Stimulated activated naive B cell treated with anti-CD40 and anti-IgM and Interleukin-4, amounts not matched to agents 10 μg/mL and 1 μg/mL and 100 μg/mL, for 72 hours (primary cell): ENCODE results near the gene CCT3.
"Not testable (repeated sequence)": the region's sequence is repeated elsewhere in the genome, so short reads cannot be mapped to it uniquely, and the experiment has no call there.

Source experiments
- ATAC-seq, 2 donors: fragments of 150-1000 bp; cut with Tn5 transposase; replicated peaks; 2 replicates each; pipeline ENCODE4 v1.10.0; 2021; ENCODE audit warnings: moderate library complexity in 1 of 2
- DNase-seq: peaks from one replicate; pipeline ENCODE4 v3.0.0; 2021
- H3K27ac Mint-ChIP-seq: one replicate; pipeline ENCODE4 v1.8.0; 2022; ENCODE audit warnings: mild to moderate bottlenecking, mixed read lengths
- H3K27me3 Mint-ChIP-seq, 2 donors: one replicate each; pipeline ENCODE4 v1.8.0; 2022; ENCODE audit warnings: mixed read lengths in 2 of 2
- H3K36me3 Mint-ChIP-seq, 2 donors: one replicate each; pipeline ENCODE4 v1.8.0; 2022; ENCODE audit warnings: mixed read lengths in 2 of 2, mild to moderate bottlenecking in 1 of 2
- H3K4me1 Mint-ChIP-seq, 2 donors: one replicate each; pipeline ENCODE4 v1.8.0; 2022; ENCODE audit warnings: mixed read lengths in 2 of 2, mild to moderate bottlenecking in 1 of 2
- H3K4me3 Mint-ChIP-seq, 2 donors: one replicate each; pipeline ENCODE4 v1.8.0; 2022; ENCODE audit warnings: mild to moderate bottlenecking in 2 of 2, mixed read lengths in 2 of 2, moderate library complexity in 1 of 2
- H3K9me3 Mint-ChIP-seq, 2 donors: one replicate each; pipeline ENCODE4 v1.8.0; 2022; ENCODE audit warnings: mixed read lengths in 2 of 2, mild to moderate bottlenecking in 1 of 2

The CCT3 gene

DNA sequence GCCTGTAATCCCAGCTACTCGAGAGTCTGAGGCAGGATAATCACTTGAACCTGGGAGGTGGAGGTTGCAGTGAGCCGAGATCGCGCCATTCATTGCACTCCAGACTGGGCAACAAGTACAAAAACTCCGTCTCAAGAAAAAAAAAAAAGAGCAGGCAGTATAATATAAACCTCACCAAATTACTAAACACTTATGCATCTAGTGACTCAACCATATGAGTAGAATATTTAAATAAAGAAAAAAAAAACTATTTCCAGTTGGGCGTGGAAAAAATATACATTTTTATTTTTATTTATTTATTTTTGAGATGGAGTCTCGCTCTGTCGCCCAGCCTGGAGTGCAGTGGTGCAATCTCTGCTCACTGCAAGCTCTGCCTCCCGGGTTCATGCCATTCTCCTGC lies 14.9 kb downstream of the CCT3 start:
- H3K4me3 Mint-ChIP-seq, H3K27me3 Mint-ChIP-seq, ATAC-seq, H3K4me1 Mint-ChIP-seq, DNase-seq, H3K9me3 Mint-ChIP-seq, H3K27ac Mint-ChIP-seq: not testable (repeated sequence)
- H3K36me3 Mint-ChIP-seq = peaks cover 29 to 35% of the 10 kb centered on the region in 2 donors

DNA sequence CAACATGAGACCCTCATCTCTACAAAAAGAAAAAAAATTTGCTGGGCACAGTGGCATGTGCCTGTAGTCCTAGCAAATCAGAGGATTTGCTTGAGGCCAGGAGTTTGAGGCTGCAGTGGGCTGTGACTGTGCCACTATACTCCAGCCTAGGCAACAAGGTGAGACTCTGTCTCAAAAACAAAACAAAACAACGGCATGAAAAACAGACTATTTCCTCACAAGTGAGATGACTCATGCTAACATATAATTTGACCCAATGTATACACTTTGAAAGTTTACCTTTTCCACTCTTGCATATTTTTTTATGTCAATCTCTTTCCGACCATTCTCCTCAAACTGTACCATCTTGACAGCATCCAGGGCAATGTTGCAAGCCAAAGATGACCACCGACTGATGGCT lies 17.5 kb downstream of the CCT3 start:
- no peaks in the 10 kb centered on the region for H3K27me3 Mint-ChIP-seq
- peaks cover 39 to 43% of the 10 kb centered on the region in 2 donors for H3K36me3 Mint-ChIP-seq
- DNase-seq (no peak), ATAC-seq (no peak)
- H3K9me3 Mint-ChIP-seq = no peaks in the 10 kb centered on the region
- no peak overlapping the region for H3K27ac Mint-ChIP-seq
- H3K4me3 Mint-ChIP-seq = no peak overlapping the region
- peaks cover 0 to 2% of the 10 kb centered on the region in 2 donors for H3K4me1 Mint-ChIP-seq

DNA sequence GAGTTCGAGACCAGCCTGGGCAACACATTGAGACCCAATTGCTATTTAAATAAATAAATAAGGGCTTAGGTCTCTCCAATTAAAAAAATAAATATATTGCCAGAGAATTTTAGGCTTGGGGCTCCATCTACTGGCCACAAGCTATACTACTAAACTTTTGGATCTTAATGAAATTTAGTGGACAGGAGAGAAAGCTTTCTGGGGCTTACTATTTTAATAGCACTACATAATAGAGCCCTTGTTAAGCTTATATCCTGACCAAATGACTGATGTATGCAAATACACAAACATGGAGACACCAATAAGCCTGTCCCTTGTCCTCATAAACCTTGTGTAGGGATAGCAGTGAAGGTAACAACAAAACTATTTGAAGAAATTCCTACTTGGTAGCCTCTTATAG lies 18.4 kb downstream of the CCT3 start:
- ATAC-seq (no peak), DNase-seq (no peak)
- H3K27ac Mint-ChIP-seq = no peak overlapping the region
- H3K4me3 Mint-ChIP-seq = no peak overlapping the region
- H3K36me3 Mint-ChIP-seq = peaks cover 37 to 39% of the 10 kb centered on the region in 2 donors
- no peaks in the 10 kb centered on the region for H3K9me3 Mint-ChIP-seq
- no peaks in the 10 kb centered on the region for H3K27me3 Mint-ChIP-seq
- peaks cover 2 to 5% of the 10 kb centered on the region in 2 donors for H3K4me1 Mint-ChIP-seq

DNA sequence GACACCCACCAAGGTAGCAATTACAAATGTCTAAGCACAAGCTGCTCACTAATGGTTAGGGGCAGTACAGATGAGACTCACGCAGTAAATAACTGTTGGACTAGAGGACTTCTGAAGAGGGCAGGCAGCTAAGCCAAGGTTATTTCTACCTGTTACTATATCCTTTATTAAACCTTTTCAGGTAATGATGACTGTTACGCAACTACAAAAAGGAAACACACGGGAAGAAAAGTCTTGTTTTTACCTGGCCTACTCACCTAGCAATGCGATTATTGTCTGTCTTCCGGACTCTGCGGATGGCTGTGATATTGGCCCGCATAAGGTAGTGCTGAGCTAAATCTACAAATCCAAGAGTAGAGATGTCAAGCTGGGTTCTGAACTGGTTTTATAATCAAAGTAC lies 21.2 kb downstream of the CCT3 start:
- Mint-ChIP-seq H3K4me3 (no peak overlapping the region), H3K36me3 (peaks cover 40 to 52% of the 10 kb centered on the region in 2 donors), H3K9me3 (no peaks in the 10 kb centered on the region), H3K27ac (no peak overlapping the region), H3K27me3 (no peaks in the 10 kb centered on the region), H3K4me1 (peaks cover 2 to 5% of the 10 kb centered on the region in 2 donors)
- no peak for ATAC-seq
- DNase-seq = no peak

DNA sequence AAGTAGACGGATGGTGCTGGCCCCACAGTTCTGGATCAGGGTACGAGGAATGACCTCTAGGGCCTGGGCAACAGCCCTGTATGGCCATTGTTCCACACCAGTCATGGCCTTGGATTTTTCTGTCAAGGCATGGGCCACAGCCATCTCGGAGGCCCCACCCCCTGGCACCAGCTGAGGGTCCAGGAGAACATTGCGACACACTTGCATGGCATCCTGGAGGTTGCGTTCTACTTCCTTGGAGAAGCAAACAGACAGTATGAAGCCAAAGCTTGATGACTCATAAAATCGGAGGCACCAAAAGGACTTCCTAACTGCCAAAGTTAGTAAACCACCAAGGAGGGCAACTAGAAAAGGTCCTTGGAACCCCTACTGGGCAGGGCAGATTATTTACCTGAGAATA lies 27.1 kb downstream of the CCT3 start:
- H3K4me3 Mint-ChIP-seq = no peak overlapping the region
- no peaks in the 10 kb centered on the region for H3K27me3 Mint-ChIP-seq

DNA sequence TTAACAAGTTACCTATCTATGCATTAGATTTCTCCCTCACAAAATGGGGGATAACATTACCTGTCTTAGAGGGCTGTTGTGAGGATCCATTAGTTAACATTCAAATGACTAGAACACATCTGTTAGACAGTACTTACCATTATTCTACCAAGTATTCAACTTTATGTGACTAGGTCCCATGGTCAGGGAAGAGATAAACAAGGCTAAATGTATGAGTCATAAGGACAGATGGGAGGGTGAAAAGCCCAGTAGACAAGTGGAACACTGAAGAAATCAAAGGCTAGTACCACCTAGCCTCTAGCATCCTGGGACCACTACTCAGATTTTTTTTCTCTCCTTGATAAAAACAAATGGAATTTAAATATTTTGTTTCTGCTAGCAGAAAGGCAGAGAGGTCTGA lies 30.0 kb downstream of the CCT3 start:
- no peaks in the 10 kb centered on the region for H3K9me3 Mint-ChIP-seq
- no peak for ATAC-seq
- H3K4me1 Mint-ChIP-seq = peaks cover 0 to 2% of the 10 kb centered on the region in 2 donors
- no peak for DNase-seq
- no peaks in the 10 kb centered on the region for H3K27me3 Mint-ChIP-seq
- no peak overlapping the region for H3K27ac Mint-ChIP-seq
- no peak overlapping the region for H3K4me3 Mint-ChIP-seq
- H3K36me3 Mint-ChIP-seq = peaks cover 27 to 51% of the 10 kb centered on the region in 2 donors

More for the DNA sequence above, 27.1 kb downstream of the CCT3 start:
- DNase-seq = no peak
- peaks cover 33 to 58% of the 10 kb centered on the region in 2 donors for H3K36me3 Mint-ChIP-seq
- H3K4me1 Mint-ChIP-seq = peaks cover 0 to 5% of the 10 kb centered on the region in 2 donors
- H3K9me3 Mint-ChIP-seq = no peaks in the 10 kb centered on the region
- ATAC-seq = no peak
- H3K27ac Mint-ChIP-seq = no peak overlapping the region

DNA sequence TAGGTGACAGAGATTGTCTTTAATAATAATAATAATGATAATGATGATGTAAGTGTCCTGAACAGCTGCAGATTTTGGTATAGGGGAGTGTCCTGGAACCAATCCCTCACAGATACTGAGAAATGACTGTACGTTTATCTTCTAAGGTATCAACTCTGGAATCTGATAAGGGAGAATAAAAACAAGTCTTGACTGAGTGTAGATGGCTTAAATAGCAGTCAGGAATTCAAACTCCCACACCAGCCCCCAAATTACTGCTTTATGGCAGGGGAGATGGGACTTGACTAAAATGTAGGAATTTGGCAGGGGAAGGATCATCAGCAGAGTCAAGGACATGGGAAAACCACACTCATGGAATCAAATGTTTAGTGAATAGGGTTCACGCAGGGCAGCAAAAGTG lies 32.9 kb downstream of the CCT3 start:
- peaks cover 22 to 45% of the 10 kb centered on the region in 2 donors for H3K36me3 Mint-ChIP-seq
- H3K4me3 Mint-ChIP-seq = no peak overlapping the region
- no peak for ATAC-seq
- DNase-seq = no peak
- H3K4me1 Mint-ChIP-seq = peaks cover 2 to 5% of the 10 kb centered on the region in 2 donors
- peak overlapping the region; percentile 68 for H3K27ac Mint-ChIP-seq
- no peaks in the 10 kb centered on the region for H3K9me3 Mint-ChIP-seq
- H3K27me3 Mint-ChIP-seq = no peaks in the 10 kb centered on the region

DNA sequence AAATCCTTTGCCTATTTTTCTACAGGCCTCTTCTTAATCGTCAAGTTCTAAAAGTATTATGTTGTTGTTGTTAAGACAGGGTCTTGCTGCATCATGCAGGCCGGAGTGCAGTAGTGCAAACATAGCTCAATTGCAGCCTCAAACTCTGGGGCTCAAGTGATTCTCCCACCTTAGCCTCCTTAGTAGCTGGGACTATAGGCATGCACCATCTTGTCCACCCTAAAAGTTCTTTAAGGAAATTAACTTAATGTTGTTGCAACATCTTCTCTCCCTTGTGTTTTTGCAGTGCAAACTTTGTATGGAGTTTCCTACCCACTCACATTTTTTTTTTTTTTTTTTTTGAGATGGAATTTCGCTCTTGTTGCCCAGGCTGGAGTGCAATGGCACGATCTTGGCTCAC lies 34.9 kb downstream of the CCT3 start:
- no peak for ATAC-seq

DNA sequence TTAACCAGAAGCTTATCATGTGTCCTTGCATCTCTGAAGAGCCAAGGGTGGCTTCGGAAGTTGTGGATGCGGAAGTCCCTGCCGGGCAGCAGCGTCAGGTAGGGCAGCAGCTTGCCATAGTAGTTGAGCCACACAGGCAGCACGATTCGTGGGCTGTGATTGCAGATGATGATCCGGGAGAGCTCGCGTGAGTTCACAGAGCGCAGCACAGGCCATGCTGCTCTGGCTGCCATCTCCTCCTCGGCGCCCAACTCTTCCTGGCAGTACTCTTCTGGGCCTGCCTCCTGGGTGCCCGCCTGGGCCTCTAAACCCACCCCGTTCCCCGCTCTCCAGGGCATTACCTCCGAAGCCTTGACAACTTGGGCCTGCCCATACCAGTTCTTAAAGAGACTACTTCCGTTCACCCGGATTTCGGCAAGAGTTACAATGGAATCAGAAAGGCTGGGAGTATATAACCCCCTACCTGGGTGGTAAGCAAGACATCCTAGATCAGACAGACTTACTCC lies 39.2 kb downstream of the CCT3 start, which contains the start of gene VHLL:
TSS of gene VHLL (minus strand) at position 456 of the 506 bp plus-strand sequence. CDS start at position 338, 118 bp downstream.
- Mint-ChIP-seq H3K36me3 (peaks cover 13 to 29% of the 10 kb centered on the region in 2 donors), H3K4me1 (peaks cover 9 to 26% of the 10 kb centered on the region in 2 donors), H3K4me3 (no peak within 1 kb of the TSS), H3K27ac (no peak within 1 kb of the TSS), H3K9me3 (no peaks in the 10 kb centered on the region), H3K27me3 (no peaks in the 10 kb centered on the region)
- ATAC-seq (no peak), DNase-seq (no peak)

More for the DNA sequence above, 34.9 kb downstream of the CCT3 start:
- H3K4me3 Mint-ChIP-seq = no peak overlapping the region
- peaks cover 21 to 40% of the 10 kb centered on the region in 2 donors for H3K36me3 Mint-ChIP-seq
- H3K27me3 Mint-ChIP-seq = no peaks in the 10 kb centered on the region
- no peak for DNase-seq
- no peaks in the 10 kb centered on the region for H3K9me3 Mint-ChIP-seq
- H3K27ac Mint-ChIP-seq = no peak overlapping the region
- peaks cover 2 to 5% of the 10 kb centered on the region in 2 donors for H3K4me1 Mint-ChIP-seq

DNA sequence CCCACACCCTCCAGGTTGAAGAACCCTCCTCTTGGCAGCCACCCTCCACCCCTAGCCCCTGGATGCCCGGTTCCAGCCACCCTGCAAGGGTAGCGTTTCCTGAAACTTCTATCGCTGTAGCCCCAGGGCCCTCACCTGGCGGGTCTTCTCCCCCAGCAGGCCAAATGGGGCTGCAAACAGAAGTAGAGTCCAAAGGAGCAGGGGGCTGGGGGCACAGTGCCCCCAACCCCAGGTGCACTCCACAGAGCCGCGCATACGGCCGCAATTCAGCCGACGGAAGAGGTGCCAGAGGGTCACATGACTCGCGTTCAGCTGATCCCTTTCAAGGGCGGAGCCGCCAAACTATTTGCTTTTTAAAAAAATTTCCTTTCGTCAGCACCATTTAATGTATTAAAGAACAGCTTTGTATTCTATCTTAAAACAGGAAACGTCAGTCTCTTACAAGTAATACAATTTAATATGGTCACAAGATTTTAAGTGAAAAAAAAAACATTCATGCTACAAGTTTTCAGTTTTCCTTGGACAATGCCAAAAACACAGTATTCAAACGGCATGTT lies 42.6 kb downstream of the CCT3 start, which contains the start of gene GLMP:
TSS of gene GLMP (minus strand) at position 289 of the 557 bp plus-strand sequence. CDS start at position 255, 34 bp downstream.
- Mint-ChIP-seq H3K27me3 (no peaks in the 10 kb centered on the region), H3K36me3 (peaks cover 18 to 34% of the 10 kb centered on the region in 2 donors), H3K9me3 (no peaks in the 10 kb centered on the region), H3K4me3 (peak within 1 kb of the TSS; percentile 87 to 94), H3K27ac (peak within 1 kb of the TSS; percentile 85), H3K4me1 (peaks cover 12 to 34% of the 10 kb centered on the region in 2 donors)
- DNase-seq (peak; percentile 22), ATAC-seq (peak; percentile 79 to 81)

DNA sequence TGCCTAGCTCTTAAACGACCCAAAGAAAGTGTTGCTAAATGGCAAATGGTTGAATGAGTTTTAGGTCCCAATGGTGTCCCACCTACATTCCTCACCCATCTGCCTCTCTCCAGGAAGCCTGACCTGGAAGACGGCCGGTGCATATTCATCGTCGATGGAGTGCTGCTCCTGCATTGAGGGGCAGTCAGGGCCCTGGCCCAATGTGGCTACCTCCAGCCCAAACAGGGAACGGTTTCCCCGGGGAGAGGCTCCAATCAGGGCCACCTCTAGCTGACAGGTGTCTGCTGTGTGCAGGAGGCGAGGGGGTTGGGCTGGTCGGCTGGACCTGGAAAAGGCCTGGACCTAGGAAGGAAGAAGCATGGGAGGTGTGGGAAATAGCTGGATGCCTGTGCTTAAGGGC lies 44.2 kb downstream of the CCT3 start:
- Mint-ChIP-seq H3K36me3 (peaks cover 16 to 36% of the 10 kb centered on the region in 2 donors), H3K27ac (no peak overlapping the region), H3K9me3 (no peaks in the 10 kb centered on the region), H3K4me1 (peaks cover 12 to 34% of the 10 kb centered on the region in 2 donors), H3K4me3 (peak overlapping the region in 1 of 2 donors; percentile 5), H3K27me3 (no peaks in the 10 kb centered on the region)
- ATAC-seq (no peak), DNase-seq (no peak)

DNA sequence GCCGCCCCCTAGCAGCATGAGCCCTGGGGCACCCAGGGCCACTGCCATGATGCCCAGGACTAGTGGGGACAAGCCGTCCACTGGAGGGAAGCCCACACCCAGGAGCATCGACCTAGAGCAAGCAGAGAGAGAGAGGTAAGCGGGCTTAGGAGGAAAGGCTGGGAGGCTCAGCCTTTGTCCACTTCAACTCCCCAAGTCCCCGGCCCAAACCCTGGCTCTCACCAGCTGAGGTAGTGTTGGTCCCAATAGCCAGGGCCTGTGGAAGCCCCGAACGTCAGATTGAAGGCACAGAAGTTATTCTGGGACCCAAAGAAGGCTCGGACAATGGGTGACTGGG lies 45.0 kb downstream of the CCT3 start:
- peak overlapping the region; percentile 88 for H3K27ac Mint-ChIP-seq
- peaks cover 12 to 34% of the 10 kb centered on the region in 2 donors for H3K4me1 Mint-ChIP-seq
- H3K36me3 Mint-ChIP-seq = peaks cover 20 to 37% of the 10 kb centered on the region in 2 donors
- no peaks in the 10 kb centered on the region for H3K9me3 Mint-ChIP-seq
- DNase-seq (no peak), ATAC-seq (no peak)
- H3K4me3 Mint-ChIP-seq = no peak overlapping the region
- no peaks in the 10 kb centered on the region for H3K27me3 Mint-ChIP-seq

DNA sequence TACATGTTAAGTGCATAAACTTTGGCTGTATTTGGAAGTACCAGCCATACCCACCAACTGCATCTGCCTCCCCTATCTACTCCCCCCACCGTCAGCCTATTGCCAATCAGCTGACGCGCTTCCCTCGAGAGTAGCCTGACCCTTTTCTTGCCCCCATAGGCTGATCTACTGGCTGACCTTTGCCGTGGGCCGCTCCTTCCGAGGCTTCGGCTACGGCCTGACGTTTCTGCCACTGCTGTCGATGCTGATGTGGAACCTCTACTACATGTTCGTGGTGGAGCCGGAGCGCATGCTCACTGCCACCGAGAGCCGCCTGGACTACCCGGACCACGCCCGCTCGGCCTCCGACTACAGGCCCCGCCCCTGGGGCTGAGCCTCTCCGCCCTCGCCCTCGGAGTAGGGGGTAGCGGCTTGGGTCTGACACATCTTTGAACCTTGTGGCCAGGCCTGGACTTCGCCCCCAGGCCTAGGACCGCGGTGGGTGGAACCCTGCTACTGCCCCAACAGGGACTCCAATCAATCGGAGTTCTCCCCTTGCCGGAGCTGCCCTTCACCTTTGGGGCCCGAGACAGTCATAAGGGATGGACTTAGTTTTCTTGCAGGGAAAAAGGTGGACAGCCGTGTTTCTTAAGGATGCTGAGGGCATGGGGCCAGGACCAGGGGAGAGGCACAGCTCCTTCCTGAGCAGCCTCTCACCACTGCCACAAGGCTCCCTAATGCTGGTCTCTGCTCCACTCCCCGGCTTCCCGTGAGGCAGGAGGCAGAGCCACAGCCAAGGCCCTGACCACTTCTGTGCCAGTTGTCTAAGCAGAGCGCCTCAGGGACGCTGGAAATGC lies 46.6 kb downstream of the CCT3 start:
- H3K4me1 Mint-ChIP-seq = peaks cover 12 to 34% of the 10 kb centered on the region in 2 donors
- H3K27me3 Mint-ChIP-seq = no peaks in the 10 kb centered on the region
- ATAC-seq (peak; percentile 80 to 82), DNase-seq (peak; percentile 39)
- peak overlapping the region; percentile 59 for H3K27ac Mint-ChIP-seq
- H3K36me3 Mint-ChIP-seq = peaks cover 21 to 38% of the 10 kb centered on the region in 2 donors
- peak overlapping the region; percentile 72 for H3K4me3 Mint-ChIP-seq
- no peaks in the 10 kb centered on the region for H3K9me3 Mint-ChIP-seq

DNA sequence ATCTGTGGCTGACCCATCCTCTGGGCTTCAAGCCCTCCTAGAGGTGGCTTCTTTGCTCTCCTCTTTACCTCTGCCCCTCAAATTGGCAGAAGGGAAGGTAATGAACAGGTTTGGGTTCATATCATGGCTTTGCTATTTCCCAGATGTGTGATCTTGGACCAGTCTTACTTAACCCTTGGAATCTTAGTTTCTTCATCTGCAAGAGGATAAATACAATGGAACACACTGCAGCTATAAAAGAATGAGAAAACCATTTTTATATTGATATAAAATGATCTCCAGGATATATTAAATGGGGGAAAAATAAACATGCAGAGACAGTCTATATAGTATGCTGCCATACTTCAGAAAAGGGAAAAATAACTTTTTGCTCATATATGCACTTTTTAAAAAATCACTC lies 48.2 kb downstream of the CCT3 start:
- H3K27ac Mint-ChIP-seq = no peak overlapping the region
- no peaks in the 10 kb centered on the region for H3K27me3 Mint-ChIP-seq
- H3K9me3 Mint-ChIP-seq = no peaks in the 10 kb centered on the region
- no peak overlapping the region for H3K4me3 Mint-ChIP-seq
- peaks cover 31 to 49% of the 10 kb centered on the region in 2 donors for H3K36me3 Mint-ChIP-seq
- DNase-seq (no peak), ATAC-seq (no peak)
- H3K4me1 Mint-ChIP-seq = peaks cover 7 to 22% of the 10 kb centered on the region in 2 donors
